Islet precursor cell (in vitro differentiated cells): ENCODE measurements around the gene BMP15.
A peak's percentile ranks its signal among the peaks of the same experiment; 100 is the strongest.

Source experiments
- DNase-seq: peaks from one replicate; pipeline ENCODE4 v3.0.0-alpha.2; 2018

The BMP15 gene

DNA sequence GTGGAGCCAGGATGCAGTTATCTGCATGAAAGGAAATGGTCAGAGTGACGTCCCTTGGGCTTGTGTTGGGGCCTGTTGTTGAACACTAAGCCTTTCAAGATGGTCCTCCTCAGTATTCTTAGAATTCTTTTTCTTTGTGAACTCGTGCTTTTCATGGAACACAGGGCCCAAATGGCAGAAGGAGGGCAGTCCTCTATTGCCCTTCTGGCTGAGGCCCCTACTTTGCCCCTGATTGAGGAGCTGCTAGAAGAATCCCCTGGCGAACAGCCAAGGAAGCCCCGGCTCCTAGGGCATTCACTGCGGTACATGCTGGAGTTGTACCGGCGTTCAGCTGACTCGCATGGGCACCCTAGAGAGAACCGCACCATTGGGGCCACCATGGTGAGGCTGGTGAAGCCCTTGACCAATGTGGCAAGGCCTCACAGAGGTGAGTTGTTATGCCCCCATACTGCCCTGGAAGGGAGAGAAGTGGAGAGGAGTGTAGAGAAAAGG, at the start of gene BMP15:
Gene BMP15 (plus strand): TSS at position 51 of the 492 bp plus-strand sequence. CDS start 49 bp downstream, at position 100.
- DNase-seq, result no peak

DNA sequence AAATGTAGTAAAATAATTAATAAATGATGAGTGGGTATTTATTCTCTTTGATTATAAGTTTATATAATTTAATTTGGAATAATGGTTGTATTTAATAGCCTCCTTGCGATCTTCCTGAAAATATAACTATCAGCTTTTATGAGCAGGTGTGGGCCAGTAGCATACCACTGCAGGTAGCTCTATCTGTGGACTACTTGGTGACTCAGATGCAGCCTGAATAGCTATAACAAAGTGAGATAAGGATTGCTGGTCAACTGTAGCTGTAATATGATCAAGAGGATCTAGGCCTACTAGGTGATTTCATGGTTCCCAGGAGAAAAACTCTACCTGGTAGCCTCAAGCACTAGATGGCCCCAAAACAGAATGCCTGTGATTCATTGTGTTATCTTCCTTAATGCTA, 47.1 kb upstream of the BMP15 start:
- no peak for DNase-seq

DNA sequence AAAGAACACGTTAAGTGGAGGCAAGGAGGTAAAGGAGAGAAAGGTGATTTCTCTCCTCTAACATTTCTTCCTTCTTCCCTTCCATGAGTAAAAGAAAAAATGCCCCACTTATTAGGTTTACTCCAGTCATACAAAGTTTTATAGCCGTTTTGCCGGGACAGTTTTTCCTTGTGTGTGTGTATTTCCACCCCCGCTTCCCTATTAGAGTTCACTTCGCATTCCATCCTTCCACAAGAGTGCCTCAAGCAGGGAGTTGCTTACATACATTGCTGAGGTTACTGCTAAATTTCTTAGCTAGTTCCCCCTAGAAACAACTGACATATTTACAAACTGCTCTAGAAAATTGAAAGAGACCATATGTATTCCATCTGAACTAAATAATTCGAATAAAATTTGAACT, 45.2 kb upstream of the BMP15 start:
- no peak for DNase-seq

DNA sequence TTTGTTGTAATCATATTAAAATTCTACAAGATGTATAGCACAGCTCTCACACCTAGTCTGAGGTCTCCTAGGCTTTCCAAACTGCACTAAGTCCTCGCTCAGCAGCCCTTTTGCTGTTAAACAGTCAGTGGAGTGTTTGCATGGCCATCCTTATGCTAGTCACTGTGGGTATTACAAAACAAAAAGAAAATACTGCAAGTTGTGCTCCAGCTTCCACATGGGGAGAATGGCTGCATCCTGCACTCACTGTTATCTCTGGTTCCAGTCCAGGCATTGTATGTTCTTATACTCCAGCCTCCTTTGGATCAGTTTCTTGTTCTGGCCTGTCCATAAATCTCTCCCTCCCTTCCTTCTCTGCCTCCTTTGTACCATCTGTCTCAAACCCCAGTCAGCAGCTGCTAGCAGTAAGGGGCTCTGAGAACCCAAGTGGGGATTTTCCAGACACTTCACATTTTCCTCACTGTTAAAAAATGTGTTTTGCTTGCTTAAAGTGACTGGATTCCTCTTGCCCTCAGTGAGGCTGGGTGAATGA, 38.5 kb upstream of the BMP15 start:
- no peak for DNase-seq

DNA sequence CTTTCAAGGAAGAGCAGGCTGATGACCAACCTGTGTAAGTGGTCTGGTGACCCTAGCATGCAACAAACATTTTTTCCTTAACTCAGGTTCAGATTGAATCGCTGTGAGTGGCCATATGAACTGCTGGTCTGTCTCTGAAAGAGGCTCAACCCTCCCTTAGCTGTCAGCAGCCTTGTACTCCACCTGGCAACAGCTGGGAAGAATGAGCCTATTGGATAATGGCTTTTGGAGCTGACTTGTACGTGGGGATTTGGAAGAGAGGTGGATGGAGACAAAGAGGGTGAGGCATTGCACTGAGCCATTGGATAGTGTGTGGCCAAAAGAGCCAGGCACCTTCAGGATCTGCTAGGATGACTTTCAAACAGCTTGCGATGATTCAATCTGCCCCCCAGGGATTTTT, 35.7 kb upstream of the BMP15 start:
- no peak for DNase-seq

DNA sequence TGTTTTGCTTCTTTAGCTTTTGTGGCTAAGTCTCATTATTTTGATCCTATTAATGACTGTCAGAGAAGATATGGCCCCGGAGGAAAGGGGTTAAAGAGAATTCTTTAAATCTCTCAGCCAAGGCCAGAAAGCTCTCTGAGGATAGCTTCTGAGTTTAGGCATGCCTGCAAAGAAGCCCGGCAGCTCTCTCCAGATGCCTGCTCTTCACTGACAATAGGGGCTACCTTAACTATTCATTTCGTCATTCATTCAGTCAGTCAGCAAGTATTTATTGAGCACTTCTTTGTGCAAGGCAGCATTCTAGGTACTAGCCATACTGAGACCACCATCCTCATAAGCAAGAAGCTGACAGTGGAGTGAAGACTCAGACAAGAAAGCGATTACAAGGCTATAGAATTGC, 34.0 kb upstream of the BMP15 start:
- no peak for DNase-seq

DNA sequence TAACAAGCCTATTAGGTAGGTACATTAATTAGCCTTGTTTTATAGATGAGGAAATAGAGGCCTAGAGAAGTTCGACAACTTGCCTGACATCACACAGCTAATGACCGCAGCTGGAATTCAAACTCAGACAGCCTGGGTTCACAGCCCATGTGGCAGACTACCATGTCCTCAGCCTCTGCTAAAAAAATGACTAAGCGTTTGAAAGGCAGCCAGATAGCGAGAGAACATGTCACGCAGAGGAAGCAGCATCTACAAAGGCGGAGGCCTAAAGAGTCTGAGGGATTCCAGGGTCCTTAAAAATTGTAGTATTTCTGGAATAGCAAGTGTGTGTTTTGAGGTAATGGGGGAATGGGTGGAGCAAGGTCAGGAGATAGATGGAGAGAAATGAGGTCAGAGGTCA, 33.2 kb upstream of the BMP15 start:
- no peak for DNase-seq

DNA sequence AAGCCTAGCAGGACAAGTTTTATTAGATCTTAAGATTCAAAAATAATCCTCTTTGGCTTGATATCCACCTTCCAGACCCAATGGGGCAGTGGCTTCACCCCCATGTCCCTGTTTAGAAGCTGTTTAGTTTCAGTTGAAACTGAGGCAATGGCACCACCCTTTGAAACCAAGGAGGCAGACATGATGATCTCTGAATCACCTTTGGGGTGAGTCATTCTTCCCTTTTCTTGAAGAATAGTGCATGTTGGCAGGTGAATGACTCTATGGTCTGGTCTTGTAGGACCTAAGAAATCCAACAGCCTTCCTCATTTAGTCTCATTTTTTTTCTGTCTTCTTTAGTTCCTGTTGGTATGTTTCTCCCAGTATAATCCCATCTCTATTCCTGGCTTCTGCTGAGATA, 29.5 kb upstream of the BMP15 start:
- no peak for DNase-seq

DNA sequence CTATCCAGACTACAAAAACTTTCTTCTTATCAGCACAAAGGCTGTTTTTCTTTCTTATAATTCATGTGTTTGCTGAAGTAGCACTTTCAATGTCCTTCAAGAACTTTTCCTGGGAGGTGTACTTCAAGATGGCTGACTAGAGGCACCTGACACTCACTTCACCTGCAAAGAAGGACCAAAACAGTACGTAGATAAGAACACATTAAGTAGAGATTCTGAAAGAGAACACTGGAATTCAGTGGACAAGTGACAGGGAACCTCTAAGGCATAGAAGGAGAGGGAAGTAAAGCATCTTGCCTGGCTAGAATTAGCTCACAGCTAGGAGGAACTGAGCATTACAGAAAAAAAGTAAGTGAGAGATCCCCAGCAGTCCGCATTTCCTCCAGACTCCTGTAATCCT, 21.7 kb upstream of the BMP15 start:
- DNase-seq, result no peak

DNA sequence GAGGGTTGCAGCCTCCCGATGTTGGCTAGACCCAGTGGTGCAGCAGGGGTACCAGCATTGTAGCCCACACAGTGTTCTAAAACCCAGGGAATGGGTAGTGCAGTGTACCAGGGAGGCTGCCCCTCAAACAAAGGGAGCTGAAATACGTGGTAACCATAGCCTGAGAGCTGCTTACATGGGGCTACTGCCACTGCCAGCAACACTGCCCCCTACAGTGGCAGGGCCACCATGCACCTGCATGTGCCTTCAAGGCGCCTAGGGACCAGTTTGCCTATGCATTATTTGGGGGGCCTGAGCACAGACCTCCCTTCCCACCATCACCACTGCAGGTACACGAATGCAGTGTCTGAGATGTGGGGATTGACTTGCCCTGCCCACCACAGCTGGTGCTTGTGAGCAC, 21.0 kb upstream of the BMP15 start:
- no peak for DNase-seq

DNA sequence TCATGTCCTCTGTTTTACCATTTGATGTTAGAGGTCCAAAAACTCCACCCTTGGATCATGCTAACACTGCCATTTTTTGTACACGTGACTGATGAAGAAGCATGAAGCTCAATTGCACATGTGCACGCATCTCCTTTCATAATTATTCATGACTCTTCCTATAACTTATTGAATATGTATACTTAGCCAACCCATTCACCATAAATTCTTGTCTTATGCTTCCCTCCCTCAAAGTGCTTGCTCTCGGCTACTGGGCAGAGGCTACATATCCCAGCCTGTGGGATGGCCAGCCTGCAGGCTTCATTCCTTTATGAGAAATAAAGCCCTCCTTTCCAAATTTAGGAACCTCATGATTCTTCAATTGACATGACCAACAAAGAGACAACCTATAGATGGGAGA, 17.5 kb upstream of the BMP15 start:
- DNase-seq, result no peak

DNA sequence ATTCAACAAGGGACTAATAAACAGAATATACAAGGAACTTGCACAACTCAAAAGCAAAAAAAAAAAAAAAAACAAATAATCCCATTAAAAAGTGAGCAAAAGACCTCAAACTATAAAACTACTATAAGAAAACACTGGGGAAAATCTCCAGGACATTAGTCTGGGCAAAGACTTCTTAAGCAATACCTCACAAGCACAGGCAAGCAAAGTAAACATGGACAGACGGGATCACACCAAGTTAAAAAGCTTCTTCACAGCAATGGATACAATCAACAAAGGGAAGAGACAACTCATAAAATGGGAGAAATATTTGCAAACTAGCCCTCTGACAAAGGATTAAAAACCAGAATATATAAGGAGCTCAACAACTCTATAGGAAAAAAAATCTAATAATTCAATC, 17.1 kb upstream of the BMP15 start:
- DNase-seq, result no peak

DNA sequence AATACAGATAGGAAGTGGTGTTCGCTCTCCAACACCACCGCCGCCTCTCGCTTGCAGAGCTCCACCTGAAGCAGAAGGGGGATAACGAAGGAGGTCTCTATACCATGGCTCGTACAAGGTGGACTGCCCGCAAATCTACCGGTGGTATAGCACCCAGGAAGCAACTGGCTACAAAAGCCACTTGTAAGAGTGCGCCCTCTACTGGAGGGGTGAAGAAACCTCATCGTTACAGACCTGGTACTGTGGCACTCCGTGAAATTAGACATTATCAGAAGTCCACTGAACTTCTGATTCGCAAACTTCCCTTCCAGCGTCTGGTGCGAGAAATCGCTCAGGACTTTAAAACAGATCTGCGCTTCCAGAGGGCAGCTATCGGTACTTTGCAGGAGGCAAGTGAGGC, 5.2 kb upstream of the BMP15 start:
- DNase-seq, result no peak

DNA sequence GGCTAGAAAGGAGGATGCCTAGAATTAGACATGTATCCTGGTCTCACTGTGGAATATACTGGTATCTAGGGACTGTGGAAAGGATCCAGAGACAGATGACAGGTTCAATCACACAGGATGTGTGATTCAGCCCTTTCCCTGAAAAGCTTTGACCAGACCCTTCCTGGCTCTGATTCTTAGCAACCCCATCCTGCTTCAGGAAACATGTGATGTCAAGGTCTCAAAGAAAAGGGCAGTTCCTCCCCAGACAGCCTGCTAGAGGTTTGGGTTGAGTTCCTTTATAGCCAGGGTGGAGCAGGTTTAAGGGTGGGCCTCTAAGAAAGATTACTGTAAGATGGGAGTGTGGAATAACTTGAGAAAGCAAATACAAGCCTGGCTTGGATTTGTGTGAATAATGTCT, 3.0 kb downstream of the BMP15 start:
- no peak for DNase-seq

DNA sequence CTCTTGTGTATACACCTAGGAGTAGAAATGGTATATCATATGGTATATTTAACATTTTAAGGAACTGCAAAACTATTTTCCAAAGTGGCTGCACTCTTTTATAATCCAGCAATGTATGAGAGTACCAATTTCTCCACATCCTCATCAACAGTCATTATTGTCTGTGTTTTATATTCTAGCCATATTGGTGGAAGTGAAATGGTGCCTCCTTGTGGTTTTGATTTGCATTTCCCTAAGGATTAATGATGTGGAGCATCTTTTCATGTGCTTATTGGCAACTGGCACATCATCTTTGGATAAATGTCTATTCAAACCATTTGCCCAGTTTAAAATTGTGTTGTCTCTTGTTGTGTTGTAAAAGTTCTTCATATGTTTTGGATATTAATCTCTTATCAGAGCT, 9.6 kb downstream of the BMP15 start:
- no peak for DNase-seq

DNA sequence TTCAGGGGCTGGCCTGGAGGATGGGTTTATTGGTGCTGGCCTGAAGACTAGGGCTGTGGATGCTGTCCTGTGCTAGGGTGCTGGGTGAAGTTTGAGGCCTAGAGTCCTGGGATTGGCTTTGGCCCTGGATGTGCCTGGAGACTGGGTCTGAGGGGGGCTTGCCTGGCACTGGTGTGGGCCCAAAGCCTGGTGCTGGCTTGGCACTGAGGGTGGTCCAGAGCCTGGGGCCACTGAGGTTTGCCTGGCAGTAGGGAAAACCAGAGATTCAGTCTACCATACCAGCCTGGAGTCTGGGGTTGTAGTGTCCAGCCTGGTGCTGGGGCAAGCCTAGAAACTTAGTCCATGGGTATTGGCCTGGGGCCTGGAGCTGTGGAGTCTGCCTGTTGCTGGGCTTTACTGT, 16.6 kb downstream of the BMP15 start:
- no peak for DNase-seq

DNA sequence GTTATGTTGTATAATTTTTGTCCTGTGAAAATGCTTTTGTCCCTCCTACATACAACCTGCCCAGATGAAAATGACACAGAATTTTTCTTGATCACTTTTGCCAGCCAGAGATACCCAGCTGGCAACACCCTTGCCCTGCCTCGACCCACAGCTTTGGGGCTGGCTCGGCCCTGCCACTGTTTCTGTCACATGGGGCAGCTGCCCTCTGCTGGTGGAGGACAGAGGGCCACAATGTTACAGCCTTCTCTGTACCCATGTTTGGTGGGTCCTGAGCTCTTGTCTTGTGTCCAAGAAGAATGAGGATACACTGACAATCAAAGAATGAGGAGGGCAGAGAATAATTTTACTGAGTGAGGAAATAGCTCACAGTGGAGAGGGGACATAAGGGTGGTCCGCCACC, 31.1 kb downstream of the BMP15 start:
- peak; percentile 55 for DNase-seq

DNA sequence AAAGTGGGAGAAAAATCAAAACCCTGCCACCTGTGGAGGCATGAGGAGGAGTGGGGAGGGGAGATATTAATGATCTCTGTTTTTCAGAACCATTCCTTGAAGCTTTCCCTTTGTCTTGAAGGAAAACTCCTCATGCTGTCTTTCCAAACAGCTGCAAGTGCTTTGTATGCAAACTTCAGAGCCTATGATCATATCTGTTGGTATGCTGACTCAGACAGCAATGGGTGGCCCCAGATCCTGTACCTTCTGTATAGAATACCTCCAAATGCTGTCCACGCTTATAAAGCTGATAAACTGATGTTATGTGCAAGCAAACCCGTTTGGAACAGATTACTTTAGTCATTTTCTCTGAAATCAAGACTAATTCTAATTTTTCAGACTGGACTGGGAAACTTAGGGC, 31.9 kb downstream of the BMP15 start:
- no peak for DNase-seq

DNA sequence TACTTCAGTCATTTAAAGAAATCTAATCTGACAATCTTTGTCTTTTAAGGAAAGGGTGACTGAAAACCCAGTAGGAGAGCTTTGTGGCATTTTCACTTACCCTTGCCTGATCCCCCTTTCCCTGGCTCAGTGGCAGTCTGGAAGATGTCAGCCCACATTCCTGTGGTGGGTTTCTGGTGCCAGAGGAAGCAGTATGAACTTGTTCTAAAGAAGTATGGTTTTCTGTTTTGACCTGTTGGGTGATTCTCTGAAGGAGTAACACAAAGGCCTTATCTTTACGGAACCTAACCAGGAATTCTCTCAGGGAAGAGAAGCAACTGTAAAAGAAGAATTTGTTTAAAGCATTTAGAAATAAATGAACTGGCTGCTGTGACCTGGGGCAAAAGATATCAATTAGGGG, 41.9 kb downstream of the BMP15 start:
- peak; percentile 70 for DNase-seq

DNA sequence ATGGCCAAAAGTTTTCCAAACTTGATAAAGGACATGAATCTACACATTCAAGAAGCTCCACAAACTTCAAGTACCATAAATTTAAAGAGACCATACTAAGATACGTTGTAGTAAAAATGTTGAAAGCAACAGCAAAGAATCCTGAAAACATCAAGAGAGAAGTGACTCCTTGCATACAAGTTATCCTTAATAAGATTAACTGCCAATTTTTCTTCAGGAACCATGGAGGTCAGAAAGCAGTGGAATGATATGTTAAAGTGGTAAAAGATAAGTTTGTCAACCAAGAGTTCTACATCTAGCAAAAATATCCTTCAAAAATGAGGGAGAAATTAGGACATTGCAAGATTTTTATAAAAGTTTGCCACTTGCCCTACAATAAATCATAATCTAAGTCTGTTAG, 43.3 kb downstream of the BMP15 start:
- DNase-seq, result no peak

DNA sequence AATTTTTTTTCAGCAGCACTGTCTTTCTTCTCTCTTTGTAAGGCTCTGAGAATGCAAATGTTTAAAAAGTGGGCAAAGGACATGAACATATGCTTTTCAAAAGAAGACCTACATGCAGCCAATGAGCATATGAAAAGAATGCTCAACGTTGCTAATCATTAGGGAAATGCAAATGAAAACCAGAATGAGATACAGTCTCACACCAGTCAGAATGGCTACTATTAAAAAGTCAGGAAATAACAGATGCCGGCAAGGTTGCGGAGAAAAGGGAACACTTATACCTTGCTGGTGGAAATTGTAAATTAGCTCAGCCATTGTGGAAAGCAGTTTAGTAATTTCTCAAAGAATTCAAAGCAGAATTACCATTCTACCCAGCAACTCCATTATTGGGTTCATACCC, 51.6 kb downstream of the BMP15 start:
- no peak for DNase-seq

DNA sequence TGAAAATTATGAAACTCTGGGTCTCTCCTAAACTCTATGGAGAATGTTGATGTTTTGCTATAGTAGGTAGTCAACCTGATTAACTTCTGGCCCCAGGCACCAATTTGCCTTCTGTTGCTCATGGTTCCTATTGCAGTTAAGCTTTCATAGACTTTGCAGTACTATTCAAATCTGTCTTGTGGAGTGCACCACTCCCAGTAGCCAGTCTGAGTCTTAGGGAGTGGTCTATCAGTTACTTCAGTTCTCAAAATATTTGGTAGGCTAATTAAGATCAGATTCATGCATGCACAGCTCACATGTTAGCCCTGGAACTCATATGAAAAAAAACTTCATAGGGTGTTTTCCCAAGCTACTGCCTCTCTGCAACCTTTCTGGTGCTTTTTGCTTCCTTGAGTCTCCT, 53.3 kb downstream of the BMP15 start:
- no peak for DNase-seq
